Trophoblast cell (in vitro differentiated cells and primary cell): ENCODE results near the gene FBXW4.

Source experiments
- DNase-seq, 2 donors: peaks; one replicate each; pipeline ENCODE4 v3.0.0-alpha.2; 2016
- H2AFZ ChIP-seq: 2 replicates; pipeline ENCODE4 v1.6.1; 2013; ENCODE audit warnings: low read length, moderate library complexity, mild to moderate bottlenecking; ENCODE audit not compliant: insufficient read depth, poor library complexity
- H2AK5ac ChIP-seq: 2 replicates; pipeline ENCODE4 v1.6.1; 2013; ENCODE audit warnings: mild to moderate bottlenecking, low read length
- H2BK120ac ChIP-seq: 2 replicates; pipeline ENCODE4 v1.6.1; 2013; ENCODE audit warnings: low read length, mild to moderate bottlenecking, moderate library complexity; ENCODE audit not compliant: insufficient read depth, poor library complexity
- H2BK12ac ChIP-seq: 2 replicates; pipeline ENCODE4 v1.6.1; 2013; ENCODE audit warnings: mild to moderate bottlenecking, low read length, moderate library complexity
- H2BK5ac ChIP-seq: 2 replicates; pipeline ENCODE4 v1.6.1; 2013; ENCODE audit warnings: low read length, low read depth, moderate library complexity, mild to moderate bottlenecking; ENCODE audit not compliant: poor library complexity
- H3K14ac ChIP-seq: 2 replicates; pipeline ENCODE4 v1.6.1; 2013; ENCODE audit warnings: mild to moderate bottlenecking, low read length
- H3K18ac ChIP-seq: 2 replicates; pipeline ENCODE4 v1.6.1; 2013; ENCODE audit warnings: mild to moderate bottlenecking, low read length
- H3K23ac ChIP-seq: 2 replicates; pipeline ENCODE4 v1.6.1; 2013; ENCODE audit warnings: low read length
- H3K27ac ChIP-seq: 2 replicates; pipeline ENCODE4 v1.5.1; 2013; ENCODE audit warnings: low read depth, mild to moderate bottlenecking, inconsistent platforms, low read length, moderate library complexity
- H3K27me3 ChIP-seq: 2 replicates; pipeline ENCODE4 v1.6.1; 2013; ENCODE audit warnings: inconsistent platforms, mild to moderate bottlenecking, low read length, moderate library complexity; ENCODE audit not compliant: insufficient read depth
- H3K36me3 ChIP-seq, 2 experiments: 1 replicate in 1 of 2; 2 replicates in 1 of 2; pipeline ENCODE4 v1.6.1; 2013; ENCODE audit warnings: low read length in 2 of 2, mild to moderate bottlenecking in 2 of 2, moderate library complexity in 1 of 2; ENCODE audit not compliant: insufficient read depth in 2 of 2, control insufficient read depth in 1 of 2
- H3K4ac ChIP-seq: 2 replicates; pipeline ENCODE4 v1.6.1; 2013; ENCODE audit warnings: low read depth, mild to moderate bottlenecking, low read length, moderate library complexity
- H3K4me1 ChIP-seq, 2 experiments: 1 replicate in 1 of 2; 2 replicates in 1 of 2; pipeline ENCODE4 v1.6.1; 2013; ENCODE audit warnings: low read length in 2 of 2, mild to moderate bottlenecking in 2 of 2, moderate library complexity in 1 of 2; ENCODE audit not compliant: insufficient read depth in 2 of 2, control insufficient read depth in 1 of 2
- H3K4me2 ChIP-seq: 2 replicates; pipeline ENCODE4 v1.6.1; 2013; ENCODE audit warnings: inconsistent platforms, mild to moderate bottlenecking, low read length, moderate library complexity
- H3K4me3 ChIP-seq: 2 replicates; pipeline ENCODE4 v1.5.1; 2013; ENCODE audit warnings: mild to moderate bottlenecking, low read depth, low read length, inconsistent platforms
- H3K79me1 ChIP-seq: one replicate; pipeline ENCODE4 v1.6.1; 2013; ENCODE audit warnings: low read length
- H3K79me2 ChIP-seq: 2 replicates; pipeline ENCODE4 v1.6.1; 2013; ENCODE audit warnings: low read length, mild to moderate bottlenecking; ENCODE audit not compliant: control insufficient read depth, insufficient read depth, poor library complexity
- H3K9ac ChIP-seq: 2 replicates; pipeline ENCODE4 v1.6.1; 2013; ENCODE audit warnings: mild to moderate bottlenecking, low read length
- H3K9me3 ChIP-seq: 2 replicates; pipeline ENCODE4 v1.6.1; 2013; ENCODE audit warnings: low read depth, mild to moderate bottlenecking, control low read depth, inconsistent platforms, low read length; ENCODE audit not compliant: insufficient read depth
- H4K12ac ChIP-seq: 2 replicates; pipeline ENCODE4 v1.6.1; 2013; ENCODE audit warnings: low read depth, mild to moderate bottlenecking, low read length, moderate library complexity
- H4K8ac ChIP-seq: 2 replicates; pipeline ENCODE4 v1.6.1; 2013; ENCODE audit warnings: low read depth, mild to moderate bottlenecking, low read length, moderate library complexity
- H4K91ac ChIP-seq: one replicate; pipeline ENCODE4 v1.6.1; 2013; ENCODE audit warnings: low read depth, mild to moderate bottlenecking, low read length, moderate library complexity
- WGBS: extraction: QIAGEN DNeasy Blood & Tissue Kit; methylation state at CpG from one replicate; pipeline ENCODE4 v1.1.7; 2013; ENCODE audit warnings: missing lambda C conversion rate; ENCODE audit not compliant: insufficient read length, insufficient coverage; ENCODE audit errors: extremely low coverage; 5-methylcytosine and 5-hydroxymethylcytosine counted together

Gene FBXW4

GRCh38 chr10:101572126-101572525, 122.8 kb downstream of the FBXW4 start:
- H3K4me2 ChIP-seq = no peak overlapping the region

GRCh38 chr10:101571271-101571925, 123.6 kb downstream of the FBXW4 start:
- Histone ChIP-seq H3K9ac (no peak overlapping the region), H3K79me2 (peaks cover 2% of the 10 kb centered on the region), H3K9me3 (peaks cover 4% of the 10 kb centered on the region), H4K12ac (no peak overlapping the region), H3K14ac (no peak overlapping the region), H2BK120ac (no peak overlapping the region), H3K36me3 (no peaks in the 10 kb centered on the region), H3K23ac (no peak overlapping the region), H3K4me2 (no peak overlapping the region), H3K4ac (no peak overlapping the region), H3K4me1 (peaks cover 0 to 10% of the 10 kb centered on the region in 2 experiments), H2BK5ac (no peak overlapping the region), H4K8ac (no peak overlapping the region), H3K79me1 (no peaks in the 10 kb centered on the region), H2BK12ac (no peak overlapping the region), H2AFZ (no peak overlapping the region), H3K27me3 (peaks cover 8% of the 10 kb centered on the region), H3K4me3 (no peak overlapping the region), H2AK5ac (no peak overlapping the region), H4K91ac (no peak overlapping the region), H3K27ac (no peak overlapping the region), H3K18ac (no peak overlapping the region)
- no CpG with 5 or more reads among the region's 8 CpGs for WGBS
- DNase-seq = no peak

More at GRCh38 chr10:101572126-101572525, 122.8 kb downstream of the FBXW4 start:
- Histone ChIP-seq H3K4me1 (peaks cover 0 to 10% of the 10 kb centered on the region in 2 experiments), H4K8ac (no peak overlapping the region), H2BK120ac (no peak overlapping the region), H4K91ac (no peak overlapping the region), H3K4me3 (no peak overlapping the region), H3K9me3 (peaks cover 4% of the 10 kb centered on the region), H2BK12ac (no peak overlapping the region), H3K79me1 (no peaks in the 10 kb centered on the region), H3K14ac (no peak overlapping the region), H3K79me2 (peaks cover 2% of the 10 kb centered on the region), H3K27me3 (peaks cover 6% of the 10 kb centered on the region), H3K9ac (no peak overlapping the region), H3K18ac (no peak overlapping the region), H4K12ac (no peak overlapping the region), H2AFZ (no peak overlapping the region), H2BK5ac (no peak overlapping the region), H2AK5ac (no peak overlapping the region), H3K23ac (no peak overlapping the region), H3K36me3 (no peaks in the 10 kb centered on the region), H3K4ac (no peak overlapping the region), H3K27ac (no peak overlapping the region)
- DNase-seq = no peak
- no CpG with 5 or more reads among the region's 7 CpGs for WGBS

- no peak overlapping the region for H3K9ac ChIP-seq
- H4K12ac ChIP-seq = no peak overlapping the region
- H3K23ac ChIP-seq = no peak overlapping the region
- no peaks in the 10 kb centered on the region for H3K79me1 ChIP-seq
- H4K91ac ChIP-seq = no peak overlapping the region
- peak in 1 of 2 donors; percentile 7 for DNase-seq
- no CpG with 5 or more reads among the region's 37 CpGs for WGBS
- H3K27me3 ChIP-seq = peaks cover 13% of the 10 kb centered on the region
- H2BK120ac ChIP-seq = no peak overlapping the region
- H2BK12ac ChIP-seq = no peak overlapping the region
- peaks cover 4% of the 10 kb centered on the region for H3K9me3 ChIP-seq
- peaks cover 0 to 10% of the 10 kb centered on the region in 2 experiments for H3K4me1 ChIP-seq
- peak overlapping the region; percentile 73 for H2AFZ ChIP-seq
- no peak overlapping the region for H3K4ac ChIP-seq
- H3K4me3 ChIP-seq = no peak overlapping the region
- H3K18ac ChIP-seq = no peak overlapping the region
- H4K8ac ChIP-seq = peak overlapping the region; percentile 11
- H3K79me2 ChIP-seq = peaks cover 2% of the 10 kb centered on the region
- peak overlapping the region; percentile 90 for H3K4me2 ChIP-seq
- no peak overlapping the region for H3K27ac ChIP-seq
- H3K14ac ChIP-seq = no peak overlapping the region
- H2AK5ac ChIP-seq = no peak overlapping the region
- no peak overlapping the region for H2BK5ac ChIP-seq
- H3K36me3 ChIP-seq = no peaks in the 10 kb centered on the region
These were observed 124.3 kb downstream of the FBXW4 start for GRCh38 chr10:101570428-101571270.

- peak overlapping the region; percentile 45 for H2AK5ac ChIP-seq
- WGBS = no CpG with 5 or more reads among the region's 56 CpGs
- H3K27ac ChIP-seq = no peak overlapping the region
- peaks cover 0 to 10% of the 10 kb centered on the region in 2 experiments for H3K4me1 ChIP-seq
- peak overlapping the region; percentile 63 for H3K4me3 ChIP-seq
- H3K27me3 ChIP-seq = peaks cover 13% of the 10 kb centered on the region
- no peak overlapping the region for H3K9ac ChIP-seq
- H3K36me3 ChIP-seq = no peaks in the 10 kb centered on the region
- no peak overlapping the region for H2BK12ac ChIP-seq
- DNase-seq = peak; percentile 38 to 81
- no peak overlapping the region for H2BK5ac ChIP-seq
- H2AFZ ChIP-seq = peak overlapping the region; percentile 97
- H3K23ac ChIP-seq = no peak overlapping the region
- peak overlapping the region; percentile 90 for H3K4me2 ChIP-seq
- peak overlapping the region; percentile 72 for H4K12ac ChIP-seq
- peak overlapping the region; percentile 51 for H3K14ac ChIP-seq
- peak overlapping the region; percentile 37 for H4K91ac ChIP-seq
- H3K79me2 ChIP-seq = peaks cover 2% of the 10 kb centered on the region
- peaks cover 4% of the 10 kb centered on the region for H3K9me3 ChIP-seq
- H3K79me1 ChIP-seq = no peaks in the 10 kb centered on the region
- H3K4ac ChIP-seq = no peak overlapping the region
- H2BK120ac ChIP-seq = peak overlapping the region; percentile 16
- peak overlapping the region; percentile 30 for H3K18ac ChIP-seq
- peak overlapping the region; percentile 84 for H4K8ac ChIP-seq
These were observed 125.1 kb downstream of the FBXW4 start for GRCh38 chr10:101569622-101570427.
